ENCODE measurements around the gene CAPZB.

CAPZB gene

GRCh38 chr1:19385869-19386591 lies 99.3 kb downstream of the CAPZB start:
- no peaks in the 10 kb centered on the region for H3K27me3 ChIP-seq (ENCODE audit: insufficient read depth, low read length)
- no peak overlapping the region for H3K4me2 ChIP-seq (ENCODE audit: low read length)
- no peak overlapping the region for H3K4me3 ChIP-seq (ENCODE audit: low read depth, low read length, poor library complexity, severe bottlenecking)
- H3K27ac ChIP-seq (ENCODE audit: low read depth, low read length, poor library complexity, severe bottlenecking) = no peak overlapping the region
- H3K9ac ChIP-seq (ENCODE audit: low read length) = no peak overlapping the region
- H3K4me1 ChIP-seq (ENCODE audit: insufficient read depth, low read length, severe bottlenecking) = peaks cover 8% of the 10 kb centered on the region
- H2AFZ ChIP-seq (ENCODE audit: low read length) = no peak overlapping the region
- H3K9me2 ChIP-seq (ENCODE audit: low read depth, low read length) = no peaks in the 10 kb centered on the region
- no peaks in the 10 kb centered on the region for H3K9me3 ChIP-seq (ENCODE audit: low read length)
- H3F3A ChIP-seq (ENCODE audit: insufficient read depth, low read length) = no peaks in the 10 kb centered on the region
- no peaks in the 10 kb centered on the region for H4K20me1 ChIP-seq (ENCODE audit: insufficient read depth, low read length)
- no peaks in the 10 kb centered on the region for H3K79me2 ChIP-seq (ENCODE audit: insufficient read depth, low read length)
- peaks cover 25% of the 10 kb centered on the region for H3K36me3 ChIP-seq (ENCODE audit: insufficient read depth, low read length)
- TF ChIP-seq EZH2 (IDR thresholded peaks at IDR 0.05; ENCODE audit: borderline replicate concordance, low read length) = no peak
- no peak for TF ChIP-seq CTCF (IDR thresholded peaks at IDR 0.05; ENCODE audit: low read length)

GRCh38 chr1:19385221-19385620 lies 100.1 kb downstream of the CAPZB start:
- no peak for TF ChIP-seq CTCF (IDR thresholded peaks at IDR 0.05; ENCODE audit: low read length)
- TF ChIP-seq EZH2 (IDR thresholded peaks at IDR 0.05; ENCODE audit: borderline replicate concordance, low read length) = no peak
- Histone ChIP-seq H3K79me2 (ENCODE audit: insufficient read depth, low read length) (no peaks in the 10 kb centered on the region), H3K4me2 (ENCODE audit: low read length) (no peak overlapping the region), H3K27ac (ENCODE audit: low read depth, low read length, poor library complexity, severe bottlenecking) (no peak overlapping the region), H2AFZ (ENCODE audit: low read length) (no peak overlapping the region), H4K20me1 (ENCODE audit: insufficient read depth, low read length) (no peaks in the 10 kb centered on the region), H3K9me3 (ENCODE audit: low read length) (no peaks in the 10 kb centered on the region), H3K4me1 (ENCODE audit: insufficient read depth, low read length, severe bottlenecking) (no peaks in the 10 kb centered on the region), H3K9ac (ENCODE audit: low read length) (no peak overlapping the region), H3K9me2 (ENCODE audit: low read depth, low read length) (no peaks in the 10 kb centered on the region), H3F3A (ENCODE audit: insufficient read depth, low read length) (no peaks in the 10 kb centered on the region), H3K36me3 (ENCODE audit: insufficient read depth, low read length) (peaks cover 30% of the 10 kb centered on the region), H3K27me3 (ENCODE audit: insufficient read depth, low read length) (no peaks in the 10 kb centered on the region), H3K4me3 (ENCODE audit: low read depth, low read length, poor library complexity, severe bottlenecking) (no peak overlapping the region)

- Histone ChIP-seq H3K27me3 (ENCODE audit: insufficient read depth, low read length) (no peaks in the 10 kb centered on the region), H3K79me2 (ENCODE audit: insufficient read depth, low read length) (no peaks in the 10 kb centered on the region), H3K9me2 (ENCODE audit: low read depth, low read length) (no peaks in the 10 kb centered on the region), H3K4me2 (ENCODE audit: low read length) (no peak overlapping the region), H3K4me3 (ENCODE audit: low read depth, low read length, poor library complexity, severe bottlenecking) (no peak overlapping the region), H3K27ac (ENCODE audit: low read depth, low read length, poor library complexity, severe bottlenecking) (no peak overlapping the region), H2AFZ (ENCODE audit: low read length) (no peak overlapping the region), H4K20me1 (ENCODE audit: insufficient read depth, low read length) (no peaks in the 10 kb centered on the region), H3K36me3 (ENCODE audit: insufficient read depth, low read length) (peaks cover 35% of the 10 kb centered on the region), H3K4me1 (ENCODE audit: insufficient read depth, low read length, severe bottlenecking) (no peaks in the 10 kb centered on the region), H3F3A (ENCODE audit: insufficient read depth, low read length) (no peaks in the 10 kb centered on the region), H3K9me3 (ENCODE audit: low read length) (no peaks in the 10 kb centered on the region), H3K9ac (ENCODE audit: low read length) (no peak overlapping the region)
- TF ChIP-seq EZH2 (IDR thresholded peaks at IDR 0.05; ENCODE audit: borderline replicate concordance, low read length) = no peak
- no peak for TF ChIP-seq CTCF (IDR thresholded peaks at IDR 0.05; ENCODE audit: low read length)
Measured at GRCh38 chr1:19384772-19385187, 100.6 kb downstream of the CAPZB start.

All from OCI-LY1 (cell line).